ENCODE measurements around the gene TRIM63.

Gene TRIM63

DNA sequence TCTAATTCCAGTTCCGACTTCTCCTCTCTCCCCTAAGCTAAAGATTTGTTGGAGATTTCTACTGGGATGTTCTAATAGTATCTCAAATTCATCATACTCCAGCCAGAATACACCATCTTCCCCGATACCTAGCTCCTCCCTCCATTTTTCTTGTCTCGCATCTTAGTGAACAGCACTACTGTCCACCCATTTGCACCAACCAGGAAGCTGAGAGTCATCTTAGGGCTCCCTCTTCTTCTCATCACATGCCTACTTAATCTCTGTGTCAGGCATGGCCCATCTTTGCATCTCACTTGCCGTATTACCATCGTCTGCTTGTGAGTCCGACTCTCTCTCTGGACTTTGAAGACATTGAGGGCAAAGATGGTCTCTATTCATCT, 3.5 kb upstream of the TRIM63 start:
- TF ChIP-seq CTCF (conservative IDR thresholded peaks at IDR 0.05; ENCODE audit: low read depth) = no peak
- DNase-seq (ENCODE audit: low spot score) = no peak
- ChIA-PET POLR2A (ENCODE audit: low non-redundant PET) (no interaction called here), CTCF (no interaction called here)
- no peak overlapping the region for H3K27ac ChIP-seq

DNA sequence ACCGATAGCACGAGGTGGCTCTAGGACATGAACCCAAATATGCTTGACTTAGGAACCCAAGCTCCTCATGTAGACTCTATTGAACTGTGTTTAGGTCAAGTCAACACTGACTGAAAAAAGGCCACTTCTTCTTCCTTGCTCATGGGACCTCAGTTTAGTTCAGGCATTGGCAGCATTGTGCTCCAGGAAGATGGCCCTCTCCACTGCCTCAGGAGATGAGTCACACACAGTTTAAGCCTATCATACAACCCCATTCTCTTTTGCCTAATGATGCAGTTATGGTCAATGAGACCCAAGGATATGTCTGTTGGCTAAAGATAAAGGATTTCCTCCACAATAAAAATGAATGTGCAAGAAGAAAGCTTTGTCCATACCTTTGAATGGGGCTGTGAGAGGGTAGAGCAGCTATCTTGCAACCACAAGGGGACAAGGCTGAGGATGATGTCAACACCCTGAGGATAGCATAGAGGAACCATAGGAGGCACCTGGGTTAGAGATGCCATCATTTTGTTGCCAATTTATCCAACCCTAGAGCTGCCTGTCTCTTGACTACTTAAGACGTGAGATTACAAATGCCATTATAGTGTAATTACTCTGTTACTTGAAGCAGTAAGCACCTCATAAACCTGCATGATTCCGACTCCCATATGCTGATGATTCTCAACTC, 3.0 kb upstream of the TRIM63 start:
- no peak for DNase-seq (ENCODE audit: low spot score)
- ChIA-PET POLR2A (ENCODE audit: low non-redundant PET) (no interaction called here), CTCF (no interaction called here)
- no peak overlapping the region for H3K27ac ChIP-seq
- no peak for TF ChIP-seq CTCF (conservative IDR thresholded peaks at IDR 0.05; ENCODE audit: low read depth)

GRCh38 chr1:26069941-26070295, 2.5 kb upstream of the TRIM63 start:
- ChIA-PET CTCF (no interaction called here), POLR2A (ENCODE audit: low non-redundant PET) (no interaction called here)
- no peak for TF ChIP-seq CTCF (conservative IDR thresholded peaks at IDR 0.05; ENCODE audit: low read depth)
- no peak for DNase-seq (ENCODE audit: low spot score)
- no peak overlapping the region for H3K27ac ChIP-seq

GRCh38 chr1:26066857-26067256, 573 bp downstream of the TRIM63 start:
- ChIA-PET POLR2A (ENCODE audit: low non-redundant PET) (no interaction called here), CTCF (interaction anchor here (0.8 to 1.6 kb wide), 2 partner anchors 37 to 78 kb away, joined by 4 read pairs; no protein-coding TSS in a partner anchor)
- DNase-seq (ENCODE audit: low spot score) = no peak
- H3K27ac ChIP-seq = no peak overlapping the region
- no peak for TF ChIP-seq CTCF (conservative IDR thresholded peaks at IDR 0.05; ENCODE audit: low read depth)

DNA sequence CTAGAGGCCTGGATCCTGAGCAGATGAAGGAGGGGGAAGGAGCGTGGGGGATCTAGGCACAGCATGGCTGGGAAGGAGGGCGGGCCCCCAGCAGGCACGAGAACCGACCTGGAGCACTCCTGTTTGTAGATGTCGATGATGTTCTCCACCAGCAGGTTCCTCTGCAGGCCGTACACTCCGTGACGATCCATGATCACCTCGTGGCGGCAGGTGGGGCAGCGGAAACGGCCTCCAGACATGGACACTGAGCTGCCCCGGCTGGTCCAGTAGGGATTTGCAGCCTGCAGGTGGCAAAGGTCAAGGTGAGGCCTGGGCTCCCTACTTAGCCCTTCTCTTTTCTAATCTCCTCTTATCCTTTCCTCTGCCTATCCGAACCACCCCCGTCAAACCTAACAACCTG, 1.3 kb downstream of the TRIM63 start:
- POLR2A ChIA-PET (ENCODE audit: low non-redundant PET) = no interaction called here
- no peak for DNase-seq (ENCODE audit: low spot score)
- CTCF ChIA-PET = interaction anchor here (0.5 to 1.6 kb wide), 3 partner anchors 18 to 79 kb away, joined by 3 to 4 read pairs (median 4); no protein-coding TSS in a partner anchor
- H3K27ac ChIP-seq = no peak overlapping the region
- TF ChIP-seq CTCF (conservative IDR thresholded peaks at IDR 0.05; ENCODE audit: low read depth) = no peak

- TF ChIP-seq CTCF (conservative IDR thresholded peaks at IDR 0.05; ENCODE audit: low read depth) = no peak
- no peak overlapping the region for H3K27ac ChIP-seq
- ChIA-PET CTCF (interaction anchor here (0.7 to 0.8 kb wide), 2 partner anchors 13 to 28 kb away, joined by 3 to 4 read pairs; no protein-coding TSS in a partner anchor), POLR2A (ENCODE audit: low non-redundant PET) (no interaction called here)
- no peak for DNase-seq (ENCODE audit: low spot score)
These were observed 2.9 kb downstream of the TRIM63 start for GRCh38 chr1:26064553-26064952.
